GM13977 (cell line): ENCODE data around the gene KCND3.

Experiments
- DNase-seq: peaks from one replicate; pipeline ENCODE4 v3.0.0; 2012; ENCODE audit warnings: low spot score
- in situ Hi-C: fragments of 300-500 bp; cut with MboI; formaldehyde crosslinking; loops from one replicate; pipeline ENCODE4 v1.12.0; 2022; ENCODE audit warnings: low sequenced_read_pairs, low pct_unique_long_range_greater_than_20kb, mixed read lengths, inconsistent platforms; ENCODE audit not compliant: unreplicated experiment
- TF ChIP-seq, protein P1 (sequence below): IDR thresholded peaks from 2 replicates; pipeline ENCODE4 v1.5.1; 2012; ENCODE audit warnings: mild to moderate bottlenecking, control low read depth; ENCODE audit not compliant: insufficient read depth; ENCODE audit errors: extremely low read depth, missing control alignments

KCND3 gene

DNA sequence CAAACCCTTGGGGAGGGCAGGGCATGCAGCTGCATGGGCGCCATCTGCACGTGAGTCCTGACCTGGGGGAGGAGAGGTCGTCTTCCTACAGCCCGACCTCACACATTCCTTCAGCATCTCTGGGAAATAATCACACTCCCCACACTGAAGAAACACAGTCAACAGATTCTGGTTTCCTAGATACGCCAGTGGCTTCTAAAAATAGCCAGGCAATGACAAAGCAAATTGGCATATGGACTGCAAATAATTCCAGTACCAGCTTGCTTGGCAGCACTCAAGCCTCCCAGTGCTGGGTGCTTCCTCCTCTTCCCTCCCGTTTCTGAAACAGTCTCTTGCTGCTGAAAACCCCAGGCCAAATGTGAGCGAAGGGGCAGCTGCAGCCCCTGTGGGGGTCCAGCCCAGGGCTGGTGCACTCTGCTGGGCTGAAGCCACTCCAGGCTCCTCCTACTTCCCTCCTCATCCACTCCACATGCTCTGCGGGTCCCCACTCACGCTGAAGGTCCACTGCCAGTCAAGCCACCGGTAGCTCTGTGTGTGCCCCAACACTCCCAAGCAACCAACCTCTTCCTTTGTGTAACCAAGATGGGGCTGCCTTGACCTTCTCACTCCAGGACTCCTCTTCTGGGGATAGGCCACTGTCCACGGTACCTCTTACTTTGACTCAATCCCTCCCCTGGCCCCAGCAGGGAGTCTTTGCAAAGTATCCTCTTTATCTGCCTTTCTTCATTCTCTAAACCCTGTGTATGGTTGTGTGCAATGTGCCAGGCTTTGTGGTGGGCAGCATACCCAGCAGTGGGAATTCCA, 69.0 kb downstream of the KCND3 start:
- in situ Hi-C loops = no loop called here
- TF ChIP-seq, protein P1, sequence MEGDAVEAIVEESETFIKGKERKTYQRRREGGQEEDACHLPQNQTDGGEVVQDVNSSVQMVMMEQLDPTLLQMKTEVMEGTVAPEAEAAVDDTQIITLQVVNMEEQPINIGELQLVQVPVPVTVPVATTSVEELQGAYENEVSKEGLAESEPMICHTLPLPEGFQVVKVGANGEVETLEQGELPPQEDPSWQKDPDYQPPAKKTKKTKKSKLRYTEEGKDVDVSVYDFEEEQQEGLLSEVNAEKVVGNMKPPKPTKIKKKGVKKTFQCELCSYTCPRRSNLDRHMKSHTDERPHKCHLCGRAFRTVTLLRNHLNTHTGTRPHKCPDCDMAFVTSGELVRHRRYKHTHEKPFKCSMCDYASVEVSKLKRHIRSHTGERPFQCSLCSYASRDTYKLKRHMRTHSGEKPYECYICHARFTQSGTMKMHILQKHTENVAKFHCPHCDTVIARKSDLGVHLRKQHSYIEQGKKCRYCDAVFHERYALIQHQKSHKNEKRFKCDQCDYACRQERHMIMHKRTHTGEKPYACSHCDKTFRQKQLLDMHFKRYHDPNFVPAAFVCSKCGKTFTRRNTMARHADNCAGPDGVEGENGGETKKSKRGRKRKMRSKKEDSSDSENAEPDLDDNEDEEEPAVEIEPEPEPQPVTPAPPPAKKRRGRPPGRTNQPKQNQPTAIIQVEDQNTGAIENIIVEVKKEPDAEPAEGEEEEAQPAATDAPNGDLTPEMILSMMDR = no peak
- no peak for DNase-seq

- no peak for DNase-seq
- in situ Hi-C loops = no loop called here
- TF ChIP-seq, protein P1 = no peak
Observed at GRCh38 chr1:111911776-111912515, 77.5 kb downstream of the KCND3 start.

GRCh38 chr1:111911061-111911460, 78.4 kb downstream of the KCND3 start:
- TF ChIP-seq, protein P1 = no peak
- in situ Hi-C loops = no loop called here
- no peak for DNase-seq

GRCh38 chr1:111909030-111909429, 80.4 kb downstream of the KCND3 start:
- in situ Hi-C loops = no loop called here
- DNase-seq = no peak

GRCh38 chr1:111908011-111908621, 81.4 kb downstream of the KCND3 start:
- in situ Hi-C loops = no loop called here
- DNase-seq = no peak
- TF ChIP-seq, protein P1 = no peak

More at GRCh38 chr1:111909030-111909429, 80.4 kb downstream of the KCND3 start:
- TF ChIP-seq, protein P1 = no peak

- TF ChIP-seq, protein P1 = no peak
- DNase-seq = no peak
- in situ Hi-C loops = no loop called here
Observed at GRCh38 chr1:111907321-111907720, 82.1 kb downstream of the KCND3 start.
